GM10266 (cell line): ENCODE data around the gene C3orf70.
A peak's percentile ranks its signal among the peaks of the same experiment; 100 is the strongest.

Experiments used
- DNase-seq: peaks from one replicate; pipeline ENCODE4 v3.0.0; 2012; ENCODE audit errors: extremely low spot score
- CTCF ChIP-seq: IDR thresholded peaks from 2 replicates; pipeline ENCODE4 v1.5.1; 2012; ENCODE audit warnings: mild to moderate bottlenecking, low read depth; ENCODE audit not compliant: control insufficient read depth, insufficient read depth; ENCODE audit errors: missing control alignments

C3orf70 gene

GRCh38 chr3:185161761-185162160 is 8.9 kb upstream of the C3orf70 start:
- TF ChIP-seq CTCF: no peak

DNA sequence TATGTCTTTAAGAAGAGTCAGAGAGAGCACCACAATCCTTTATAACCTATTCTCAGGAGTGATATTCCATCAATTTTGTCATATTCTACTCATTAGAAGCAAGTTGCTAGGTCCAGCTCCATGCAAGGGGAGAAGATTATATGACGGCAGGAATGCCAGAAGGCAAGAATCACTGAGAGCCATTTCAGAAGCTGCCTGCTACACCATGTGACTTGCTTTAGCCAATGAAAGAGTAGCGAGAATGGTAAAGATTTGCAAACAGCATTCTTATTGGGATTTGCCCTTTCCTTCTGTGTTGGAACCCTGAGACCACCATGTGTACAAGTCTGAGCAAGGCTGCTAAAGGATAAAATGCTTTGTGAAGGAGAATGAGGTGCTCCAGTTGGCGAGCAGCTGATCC is 4.5 kb upstream of the C3orf70 start:
- no peak for DNase-seq
- TF ChIP-seq CTCF: no peak

More at GRCh38 chr3:185161761-185162160, 8.9 kb upstream of the C3orf70 start:
- no peak for DNase-seq

GRCh38 chr3:185155678-185156077 is 2.8 kb upstream of the C3orf70 start:
- TF ChIP-seq CTCF: no peak
- no peak for DNase-seq

GRCh38 chr3:185153861-185154629 is 1.2 kb upstream of the C3orf70 start:
- no peak for TF ChIP-seq CTCF
- peak; percentile 42 for DNase-seq

GRCh38 chr3:185153171-185153771 is 411 bp upstream of the C3orf70 start:
- DNase-seq: peak; percentile 71
- no peak for TF ChIP-seq CTCF

DNA sequence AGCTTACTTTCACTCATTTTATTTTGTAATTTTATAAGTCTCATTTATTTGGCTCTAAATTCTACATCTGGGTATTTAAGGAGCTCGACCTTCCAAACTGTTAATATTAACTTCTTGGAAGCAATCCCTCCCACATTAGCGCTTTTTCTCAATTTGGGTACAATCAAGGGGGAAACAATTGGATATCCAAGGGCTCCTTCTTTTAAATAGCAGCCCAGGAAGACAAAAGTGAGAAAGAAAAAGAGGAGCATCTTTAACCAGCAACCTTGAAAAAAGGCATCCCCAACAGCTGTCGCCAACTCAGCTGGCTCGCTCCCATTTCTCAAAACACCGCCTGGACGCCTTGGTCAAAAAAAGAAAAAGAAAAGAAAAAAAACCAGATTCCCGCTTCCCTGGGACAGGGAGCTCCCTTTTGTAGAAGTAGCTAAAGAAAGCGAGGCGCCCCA is 873 bp downstream of the C3orf70 start:
- no peak for TF ChIP-seq CTCF
- no peak for DNase-seq
